HCT116 (cell line): ENCODE results near the gene GDPD3.

Experiments
- EZH2 ChIP-seq: fragments of 200-600 bp; sonication (generic); IDR thresholded peaks from 2 replicates; pipeline ENCODE4 v1.6.1; 2017; ENCODE audit warnings: antibody characterized with exemption, mixed run types
- EZH2phosphoT487 ChIP-seq: fragments of 200-600 bp; IDR thresholded peaks from 2 replicates; pipeline ENCODE4 v1.6.1; 2018; ENCODE audit warnings: antibody characterized with exemption, borderline replicate concordance
- YY1 ChIP-seq: IDR thresholded peaks from 2 replicates; pipeline ENCODE4 v1.6.1; 2011; ENCODE audit warnings: low read length, low read depth, moderate library complexity, mild to moderate bottlenecking; ENCODE audit not compliant: insufficient replicate concordance; ENCODE audit errors: extremely low read depth
- TF ChIP-seq, protein P1 (sequence below), 3 experiments: fragments of 200-600 bp in 1 of 3; sonication (generic) in 1 of 3; IDR thresholded peaks in 2 of 3; conservative IDR thresholded peaks in 1 of 3; 2 replicates each; pipeline ENCODE4 v1.5.1; 2012 to 2017; ENCODE audit warnings: low read depth in 2 of 3, low read length in 2 of 3, antibody characterized with exemption in 1 of 3, borderline replicate concordance in 1 of 3, control low read depth in 1 of 3, mild to moderate bottlenecking in 1 of 3, mixed read lengths in 1 of 3, mixed run types in 1 of 3, moderate library complexity in 1 of 3; ENCODE audit not compliant: insufficient read depth in 1 of 3

GRCh38 chr16:30119428-30119827, 6.1 kb upstream of the GDPD3 start:
- TF ChIP-seq YY1 (no peak), EZH2 (no peak), EZH2phosphoT487 (no peak)
- TF ChIP-seq, protein P1, sequence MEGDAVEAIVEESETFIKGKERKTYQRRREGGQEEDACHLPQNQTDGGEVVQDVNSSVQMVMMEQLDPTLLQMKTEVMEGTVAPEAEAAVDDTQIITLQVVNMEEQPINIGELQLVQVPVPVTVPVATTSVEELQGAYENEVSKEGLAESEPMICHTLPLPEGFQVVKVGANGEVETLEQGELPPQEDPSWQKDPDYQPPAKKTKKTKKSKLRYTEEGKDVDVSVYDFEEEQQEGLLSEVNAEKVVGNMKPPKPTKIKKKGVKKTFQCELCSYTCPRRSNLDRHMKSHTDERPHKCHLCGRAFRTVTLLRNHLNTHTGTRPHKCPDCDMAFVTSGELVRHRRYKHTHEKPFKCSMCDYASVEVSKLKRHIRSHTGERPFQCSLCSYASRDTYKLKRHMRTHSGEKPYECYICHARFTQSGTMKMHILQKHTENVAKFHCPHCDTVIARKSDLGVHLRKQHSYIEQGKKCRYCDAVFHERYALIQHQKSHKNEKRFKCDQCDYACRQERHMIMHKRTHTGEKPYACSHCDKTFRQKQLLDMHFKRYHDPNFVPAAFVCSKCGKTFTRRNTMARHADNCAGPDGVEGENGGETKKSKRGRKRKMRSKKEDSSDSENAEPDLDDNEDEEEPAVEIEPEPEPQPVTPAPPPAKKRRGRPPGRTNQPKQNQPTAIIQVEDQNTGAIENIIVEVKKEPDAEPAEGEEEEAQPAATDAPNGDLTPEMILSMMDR (IDR thresholded peaks at IDR 0.05 in 2 of 3, conservative IDR thresholded peaks at IDR 0.05 in 1 of 3; ENCODE audit: borderline replicate concordance in 1 of 3, insufficient read depth in 1 of 3, low read depth in 2 of 3, low read length in 2 of 3): no peak
